ENCODE data around the gene HK3.

GRCh38 chr5:176876506-176877431, 22.4 kb downstream of the HK3 start:
- TF ChIP-seq CTCF (IDR thresholded peaks at IDR 0.05; ENCODE audit: poor library complexity, severe bottlenecking): no peak
- no peak for TF ChIP-seq TAF1 (IDR thresholded peaks at IDR 0.05; ENCODE audit: low read depth)
- no peak for TF ChIP-seq EP300 (conservative IDR thresholded peaks at IDR 0.05; ENCODE audit: poor library complexity, severe bottlenecking)
- no peak for TF ChIP-seq RAD21 (conservative IDR thresholded peaks at IDR 0.05)
- TF ChIP-seq SMC3 (conservative IDR thresholded peaks at IDR 0.05; ENCODE audit: poor library complexity): no peak
- TF ChIP-seq REST (IDR thresholded peaks at IDR 0.05; ENCODE audit: borderline replicate concordance): no peak
- no peak for TF ChIP-seq POLR2AphosphoS5 (IDR thresholded peaks at IDR 0.05)
- no peak for TF ChIP-seq EZH2 (IDR thresholded peaks at IDR 0.05; ENCODE audit: borderline replicate concordance, insufficient read depth, low read length, poor library complexity, severe bottlenecking)
- TF ChIP-seq MXI1 (conservative IDR thresholded peaks at IDR 0.05; ENCODE audit: poor library complexity, severe bottlenecking): no peak

Data from neural cell (in vitro differentiated cells).